HCT116 (cell line): ENCODE data around the gene TNFAIP2. TPM values are rescaled to one million over a fixed set of nuclear protein-coding genes. Genes with fewer than 3 reads are reported as not detected.

ENCODE experiments used
- ATAC-seq: fragments of 200-7000 bp; cut with Tn5 transposase; 2 replicates; pipeline ENCODE4 v1.9.1; 2020; ENCODE audit warnings: mild to moderate bottlenecking, moderate library complexity
- BruUV-seq: library from RNA; stranded (reverse); fragments of 400-500 nt; replicated peaks from 2 replicates; lab custom pipeline; 2021; lab: Mats Ljungman, UMichigan
- CTCF ChIA-PET: fragments of 300-600 bp; sonication (Branson Sonifier 250); formaldehyde crosslinking; loops from one replicate; lab custom pipeline; 2021; ENCODE audit warnings: antibody characterized with exemption; lab: Charles Lee
- POLR2A ChIA-PET: fragments of 300-600, 350-600 bp; sonication (Branson Sonifier 250); formaldehyde crosslinking; loops from one replicate; lab custom pipeline; 2021; ENCODE audit warnings: antibody characterized with exemption; lab: Charles Lee
- RAD21 ChIA-PET, 2 experiments: fragments of 300-600 bp; sonication (Branson Sonifier 250); formaldehyde crosslinking; loops; one replicate each; lab custom pipeline; 2023; ENCODE audit warnings: low total read pairs in 2 of 2; ENCODE audit not compliant: uncharacterized antibody in 2 of 2, unreplicated experiment in 2 of 2, low non-redundant PET in 1 of 2; lab: Charles Lee
- DNase-seq: peaks from one replicate; pipeline ENCODE4 v3.0.0-alpha.2; 2010; ENCODE audit warnings: low read depth, low spot score
- H2AFZ ChIP-seq: fragments of 200-600 bp; shearing (Covaris generic), sonication (generic); 2 replicates; pipeline ENCODE4 v1.6.1; 2017; ENCODE audit warnings: low read depth, mixed run types, mixed read lengths, antibody characterized with exemption, low read length; ENCODE audit not compliant: poor library complexity, severe bottlenecking
- H3K27ac ChIP-seq: 2 replicates; pipeline ENCODE4 v1.5.1; 2012; ENCODE audit warnings: low read depth, low read length
- H3K27me3 ChIP-seq: fragments of 200-600 bp; sonication (generic); 2 replicates; pipeline ENCODE4 v1.6.1; 2016; ENCODE audit warnings: mixed run types, low read length, mixed read lengths; ENCODE audit not compliant: insufficient read depth
- H3K36me3 ChIP-seq, 2 experiments: fragments of 200-500 bp in 1 of 2; fragments of 200-600 bp in 1 of 2; sonication (Bioruptor generic) in 1 of 2; sonication (generic) in 1 of 2; 2 replicates each; pipeline versions ENCODE4 v1.5.1 to v1.6.1; 2014 to 2016; ENCODE audit warnings: low read length in 2 of 2, inconsistent platforms in 1 of 2, mixed read lengths in 1 of 2, mixed run types in 1 of 2; ENCODE audit not compliant: insufficient read depth in 2 of 2, control insufficient read depth in 1 of 2
- H3K4me1 ChIP-seq, 2 experiments: fragments of 200-600 bp in 1 of 2; sonication (generic) in 1 of 2; 2 replicates each; pipeline versions ENCODE4 v1.5.1 to v1.6.1; 2012 to 2017; ENCODE audit warnings: low read length in 2 of 2, inconsistent platforms in 1 of 2, mild to moderate bottlenecking in 1 of 2, mixed read lengths in 1 of 2, mixed run types in 1 of 2, moderate library complexity in 1 of 2; ENCODE audit not compliant: insufficient read depth in 2 of 2, control insufficient read depth in 1 of 2
- H3K4me2 ChIP-seq: fragments of 200-600 bp; sonication (generic); 2 replicates; pipeline ENCODE4 v1.6.1; 2017; ENCODE audit warnings: mixed run types, low read length, mixed read lengths
- H3K4me3 ChIP-seq, 2 experiments: fragments of 200-600 bp in 1 of 2; sonication (generic) in 1 of 2; replicated peaks in 1 of 2; 2 replicates each; pipeline ENCODE4 v1.5.1; 2011 to 2016; ENCODE audit warnings: low read length in 2 of 2, control low read depth in 1 of 2, low read depth in 1 of 2, mild to moderate bottlenecking in 1 of 2, mixed read lengths in 1 of 2, mixed run types in 1 of 2
- H3K79me2 ChIP-seq: fragments of 200-600 bp; sonication (generic); 2 replicates; pipeline ENCODE4 v1.6.1; 2017; ENCODE audit warnings: mild to moderate bottlenecking, mixed run types, low read length, moderate library complexity, mixed read lengths; ENCODE audit not compliant: insufficient read depth
- H3K9ac ChIP-seq: fragments of 200-600 bp; sonication (generic); 2 replicates; pipeline ENCODE4 v1.6.1; 2016; ENCODE audit warnings: low read length, mixed read lengths
- H3K9me2 ChIP-seq: fragments of 200-600 bp; sonication (generic), shearing (Covaris generic); 2 replicates; pipeline ENCODE4 v1.6.1; 2017; ENCODE audit warnings: mixed run types, mild to moderate bottlenecking, moderate library complexity; ENCODE audit not compliant: insufficient read depth
- H3K9me3 ChIP-seq, 2 experiments: fragments of 200-500 bp in 1 of 2; fragments of 200-600 bp in 1 of 2; sonication (Bioruptor generic) in 1 of 2; sonication (generic) in 1 of 2; 2 replicates each; pipeline ENCODE4 v1.6.1; 2014 to 2017; ENCODE audit warnings: low read length in 2 of 2, mixed read lengths in 2 of 2, inconsistent platforms in 1 of 2, low read depth in 1 of 2, mild to moderate bottlenecking in 1 of 2, mixed run types in 1 of 2, moderate library complexity in 1 of 2; ENCODE audit not compliant: control insufficient read depth in 1 of 2, insufficient read depth in 1 of 2
- H4K20me1 ChIP-seq: fragments of 200-600 bp; sonication (generic), shearing (Covaris generic); 2 replicates; pipeline ENCODE4 v1.6.1; 2017; ENCODE audit warnings: mixed run types, mild to moderate bottlenecking, moderate library complexity; ENCODE audit not compliant: insufficient read depth
- CEBPB ChIP-seq: IDR thresholded peaks from 2 replicates; pipeline ENCODE4 v1.6.1; 2012; ENCODE audit warnings: low read depth
- JUND ChIP-seq: IDR thresholded peaks from 2 replicates; pipeline ENCODE4 v1.6.1; 2012
- RAD21 ChIP-seq: IDR thresholded peaks from 2 replicates; pipeline ENCODE4 v1.6.1; 2012; ENCODE audit warnings: low read depth, mild to moderate bottlenecking
- intact Hi-C: fragments of 100-400 bp; cut with micrococcal nuclease; formaldehyde crosslinking; loops from 2 replicates; pipeline ENCODE4 v1.10.0; 2022
- total RNA-seq: library from RNA; stranded (reverse); gene quantifications from one replicate; pipeline ENCODE4 v1.2.1, GENCODE V29; 2021; ENCODE audit not compliant: unreplicated experiment
- TF ChIP-seq, protein P1 (sequence below): IDR thresholded peaks from 2 replicates; pipeline ENCODE4 v1.6.1; 2012
- TF ChIP-seq, protein P2 (sequence below), 3 experiments: fragments of 200-600 bp in 1 of 3; sonication (generic) in 1 of 3; IDR thresholded peaks in 2 of 3; conservative IDR thresholded peaks in 1 of 3; 2 replicates each; pipeline ENCODE4 v1.5.1; 2012 to 2017; ENCODE audit warnings: low read depth in 2 of 3, low read length in 2 of 3, antibody characterized with exemption in 1 of 3, borderline replicate concordance in 1 of 3, control low read depth in 1 of 3, mild to moderate bottlenecking in 1 of 3, mixed read lengths in 1 of 3, mixed run types in 1 of 3, moderate library complexity in 1 of 3; ENCODE audit not compliant: insufficient read depth in 1 of 3

Gene TNFAIP2
- total RNA-seq, 1 experiment from 2014 or later: 74.8 TPM

DNA sequence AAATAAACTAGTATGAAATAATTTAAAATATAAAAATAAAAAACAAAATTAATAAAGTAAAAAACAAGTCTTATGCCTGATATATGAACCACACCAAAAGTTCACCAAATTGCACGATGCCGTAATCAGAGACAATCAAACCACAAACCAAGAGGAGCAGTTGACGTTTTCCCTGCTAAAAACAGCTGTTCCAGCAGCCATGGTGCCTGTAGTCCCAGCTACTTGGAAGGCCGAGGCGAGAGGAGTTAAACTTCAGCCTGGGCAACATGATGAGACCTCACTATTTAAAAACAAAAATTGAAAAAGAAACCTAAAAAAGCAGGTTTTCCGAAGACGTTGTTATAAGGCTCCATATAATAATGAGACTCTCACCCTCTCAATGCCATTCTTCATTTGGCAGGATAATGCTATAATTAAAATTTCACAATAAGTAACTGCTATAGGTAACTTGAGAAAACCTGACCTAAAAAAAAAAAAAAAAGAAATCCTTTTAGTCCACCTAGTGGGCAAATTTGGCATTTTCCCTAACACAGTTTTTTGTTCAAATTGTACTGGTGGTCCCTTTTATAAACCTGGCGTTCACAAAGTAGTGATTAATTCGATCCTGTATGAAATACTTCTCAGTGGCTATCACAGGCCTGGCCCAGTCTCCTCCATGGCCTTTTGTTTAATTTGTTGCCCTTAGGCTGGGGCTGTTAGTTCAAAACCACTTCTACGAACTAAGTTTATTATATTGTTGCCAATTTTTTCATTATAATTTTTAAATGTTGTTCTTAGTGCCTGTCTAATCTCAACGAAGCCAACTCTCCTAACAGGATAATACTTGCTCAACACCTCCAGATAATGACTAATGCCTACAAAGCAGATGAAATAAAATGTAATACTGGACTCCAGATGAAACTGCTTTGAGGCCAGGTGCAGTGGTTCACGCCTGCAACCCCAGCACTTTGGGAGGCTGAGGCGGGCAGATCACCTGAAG is 62.1 kb downstream of the TNFAIP2 start:
- H3K9ac ChIP-seq: no peak overlapping the region
- no peak overlapping the region; the same call in 1 of the 2 replicates for H3K4me2 ChIP-seq
- H4K20me1 ChIP-seq: no peaks in the 10 kb centered on the region
- peak overlapping the region; percentile 87 for H2AFZ ChIP-seq
- H3K4me3 ChIP-seq: no peak overlapping the region
- ATAC-seq (peak; percentile 58), DNase-seq (peak; percentile 40)
- CTCF ChIA-PET: interaction anchor here (1.4 to 5.7 kb wide), 2 partner anchors 80 to 110 kb away, joined by 3 to 26 read pairs; no protein-coding TSS in a partner anchor
- H3K4me1 ChIP-seq: peaks cover 0 to 9% of the 10 kb centered on the region in 2 experiments; a peak in 2 of 4 replicates
- no peak overlapping the region for H3K27ac ChIP-seq
- no peaks in the 10 kb centered on the region for H3K9me3 ChIP-seq
- H3K36me3 ChIP-seq: no peaks in the 10 kb centered on the region
- BruUV-seq: no TSS peak
- POLR2A ChIA-PET: no interaction called here
- no peaks in the 10 kb centered on the region for H3K79me2 ChIP-seq
- RAD21 ChIA-PET: interaction anchor here (0.7 to 2.5 kb wide), 3 partner anchors 79 to 80 kb away, joined by 4 to 8 read pairs (median 7); no protein-coding TSS in a partner anchor
- no peak for TF ChIP-seq JUND
- TF ChIP-seq, protein P1, sequence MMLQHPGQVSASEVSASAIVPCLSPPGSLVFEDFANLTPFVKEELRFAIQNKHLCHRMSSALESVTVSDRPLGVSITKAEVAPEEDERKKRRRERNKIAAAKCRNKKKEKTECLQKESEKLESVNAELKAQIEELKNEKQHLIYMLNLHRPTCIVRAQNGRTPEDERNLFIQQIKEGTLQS: no peak
- TF ChIP-seq CEBPB: peak; percentile 24; the same call in 1 of the 2 replicates
- TF ChIP-seq, protein P2, sequence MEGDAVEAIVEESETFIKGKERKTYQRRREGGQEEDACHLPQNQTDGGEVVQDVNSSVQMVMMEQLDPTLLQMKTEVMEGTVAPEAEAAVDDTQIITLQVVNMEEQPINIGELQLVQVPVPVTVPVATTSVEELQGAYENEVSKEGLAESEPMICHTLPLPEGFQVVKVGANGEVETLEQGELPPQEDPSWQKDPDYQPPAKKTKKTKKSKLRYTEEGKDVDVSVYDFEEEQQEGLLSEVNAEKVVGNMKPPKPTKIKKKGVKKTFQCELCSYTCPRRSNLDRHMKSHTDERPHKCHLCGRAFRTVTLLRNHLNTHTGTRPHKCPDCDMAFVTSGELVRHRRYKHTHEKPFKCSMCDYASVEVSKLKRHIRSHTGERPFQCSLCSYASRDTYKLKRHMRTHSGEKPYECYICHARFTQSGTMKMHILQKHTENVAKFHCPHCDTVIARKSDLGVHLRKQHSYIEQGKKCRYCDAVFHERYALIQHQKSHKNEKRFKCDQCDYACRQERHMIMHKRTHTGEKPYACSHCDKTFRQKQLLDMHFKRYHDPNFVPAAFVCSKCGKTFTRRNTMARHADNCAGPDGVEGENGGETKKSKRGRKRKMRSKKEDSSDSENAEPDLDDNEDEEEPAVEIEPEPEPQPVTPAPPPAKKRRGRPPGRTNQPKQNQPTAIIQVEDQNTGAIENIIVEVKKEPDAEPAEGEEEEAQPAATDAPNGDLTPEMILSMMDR (IDR thresholded peaks at IDR 0.05 in 2 of 3, conservative IDR thresholded peaks at IDR 0.05 in 1 of 3; ENCODE audit: borderline replicate concordance in 1 of 3, insufficient read depth in 1 of 3, low read depth in 2 of 3, low read length in 2 of 3): peak; percentile 57 to 72 (median 70)
- peak; percentile 67 for TF ChIP-seq RAD21
- TF ChIP-seq, all 23 proteins: peak for 3
- intact Hi-C loops: loop anchor here (1.0 kb wide), 2 partner anchors 80 to 110 kb away; no protein-coding TSS in a partner anchor
- no peaks in the 10 kb centered on the region for H3K27me3 ChIP-seq
- H3K9me2 ChIP-seq: no peaks in the 10 kb centered on the region
